ENCODE data around the gene OR10J1.
"Not testable (repeated sequence)": the region's sequence is repeated elsewhere in the genome, so short reads cannot be mapped to it uniquely, and the experiment has no call there.

OR10J1 gene, protein sequence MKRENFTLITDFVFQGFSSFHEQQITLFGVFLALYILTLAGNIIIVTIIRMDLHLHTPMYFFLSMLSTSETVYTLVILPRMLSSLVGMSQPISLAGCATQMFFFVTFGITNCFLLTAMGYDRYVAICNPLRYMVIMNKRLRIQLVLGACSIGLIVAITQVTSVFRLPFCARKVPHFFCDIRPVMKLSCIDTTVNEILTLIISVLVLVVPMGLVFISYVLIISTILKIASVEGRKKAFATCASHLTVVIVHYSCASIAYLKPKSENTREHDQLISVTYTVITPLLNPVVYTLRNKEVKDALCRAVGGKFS

GRCh38 chr1:159439422-159439821 is at the start of gene OR10J1:
OR10J1 (plus strand) TSS chr1:159439722; CDS start chr1:159439792, 70 bp downstream.
- no peak for DNase-seq (ENCODE audit: low read depth)

GRCh38 chr1:159406821-159407220 is 32.7 kb upstream of the OR10J1 start:
- no peak for DNase-seq (ENCODE audit: low read depth)

- DNase-seq (ENCODE audit: low read depth) = no peak
Observed at GRCh38 chr1:159408862-159409400, 30.6 kb upstream of the OR10J1 start.

DNA sequence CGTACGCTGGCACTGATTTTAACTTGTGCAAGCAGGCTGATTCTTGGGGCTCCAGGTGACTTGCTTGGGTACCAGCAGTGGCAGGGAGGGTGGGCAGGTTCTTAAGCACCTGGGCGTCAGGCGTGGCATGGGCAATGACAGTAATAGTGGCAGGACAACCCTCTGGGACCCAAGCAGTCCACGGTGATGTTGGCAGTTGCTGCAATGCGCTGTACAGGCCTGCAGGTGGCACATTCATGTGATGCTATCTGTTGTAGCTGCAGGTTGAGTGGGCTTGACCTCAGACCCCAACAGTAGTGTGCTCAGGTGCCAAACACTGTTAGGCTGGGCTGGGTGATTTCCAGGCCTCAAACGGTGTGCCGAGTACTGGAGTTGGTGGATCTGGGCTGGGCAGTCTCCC is 17.7 kb upstream of the OR10J1 start:
- DNase-seq (ENCODE audit: low read depth) = no peak

DNA sequence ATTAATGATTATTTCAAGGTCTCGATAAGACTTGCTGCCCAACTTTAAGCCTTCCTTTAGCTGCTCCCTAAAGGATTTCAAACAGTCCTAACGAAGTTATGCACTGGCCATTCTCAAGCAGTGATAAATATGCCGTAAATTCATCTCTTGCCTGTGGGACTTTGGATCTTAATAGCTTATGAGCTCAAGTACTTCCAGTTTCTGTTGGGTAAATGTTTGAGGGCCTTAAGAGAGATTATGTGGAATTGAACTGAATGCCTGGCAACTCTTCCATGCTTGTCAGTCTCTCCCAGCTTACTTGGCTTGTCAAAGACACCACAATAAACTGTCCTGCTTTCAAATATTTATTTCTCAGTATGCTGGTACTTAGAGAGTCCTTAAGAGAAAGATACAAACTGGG is 11.0 kb upstream of the OR10J1 start:
- DNase-seq (ENCODE audit: low read depth) = no peak

GRCh38 chr1:159429074-159429861 is 10.3 kb upstream of the OR10J1 start:
- no peak for DNase-seq (ENCODE audit: low read depth)

- DNase-seq (ENCODE audit: low read depth) = no peak
Observed at GRCh38 chr1:159430985-159431384, 8.5 kb upstream of the OR10J1 start.

GRCh38 chr1:159431904-159432303 is 7.6 kb upstream of the OR10J1 start, which contains the start of gene OR10J4:
OR10J4 (plus strand) TSS chr1:159432204.
- DNase-seq (ENCODE audit: low read depth) = no peak

- DNase-seq (ENCODE audit: low read depth) = no peak
Observed at GRCh38 chr1:159436469-159436868, 3.1 kb upstream of the OR10J1 start.

DNA sequence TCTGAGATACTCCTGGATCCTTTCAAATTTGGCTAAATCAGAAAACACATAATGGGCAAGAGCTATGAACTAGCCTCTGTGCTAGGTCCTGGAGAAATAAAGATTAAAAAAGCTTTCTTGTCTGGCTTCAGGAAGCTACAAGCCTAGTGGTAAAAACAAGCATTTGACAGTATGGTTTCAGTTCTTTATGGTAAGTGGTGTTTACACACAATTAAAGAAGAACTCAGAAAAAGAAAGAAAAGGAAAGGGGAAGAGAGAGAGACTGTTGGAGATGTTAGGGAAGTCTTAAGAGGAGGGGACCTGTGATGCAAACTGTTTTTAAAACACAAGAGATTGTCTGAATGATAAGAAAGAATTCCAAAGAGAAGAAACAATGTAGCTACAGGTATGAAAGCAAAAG is 1.8 kb downstream of the OR10J1 start:
- no peak for DNase-seq (ENCODE audit: low read depth)

DNA sequence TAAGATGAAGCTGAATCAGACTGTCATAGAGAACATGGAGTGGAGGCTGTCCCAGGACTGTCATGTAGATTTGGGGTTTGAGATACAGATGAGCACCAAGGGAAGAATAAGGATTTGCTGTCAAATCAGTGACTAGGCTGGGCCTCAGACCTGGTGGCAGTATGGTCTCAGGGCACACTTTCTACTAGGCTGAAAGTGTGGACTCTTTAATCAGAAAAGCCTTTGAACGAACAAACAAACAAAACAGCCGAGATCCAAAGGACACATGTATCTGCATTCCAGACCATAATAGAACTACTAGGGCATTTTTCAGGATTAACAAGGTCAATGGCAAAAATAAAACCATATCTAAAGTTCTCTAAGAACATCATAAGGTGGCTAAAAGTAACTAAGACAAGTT is 2.9 kb downstream of the OR10J1 start:
- no peak for DNase-seq (ENCODE audit: low read depth)

- no peak for DNase-seq (ENCODE audit: low read depth)
Observed at GRCh38 chr1:159443066-159443750, 3.7 kb downstream of the OR10J1 start.

DNA sequence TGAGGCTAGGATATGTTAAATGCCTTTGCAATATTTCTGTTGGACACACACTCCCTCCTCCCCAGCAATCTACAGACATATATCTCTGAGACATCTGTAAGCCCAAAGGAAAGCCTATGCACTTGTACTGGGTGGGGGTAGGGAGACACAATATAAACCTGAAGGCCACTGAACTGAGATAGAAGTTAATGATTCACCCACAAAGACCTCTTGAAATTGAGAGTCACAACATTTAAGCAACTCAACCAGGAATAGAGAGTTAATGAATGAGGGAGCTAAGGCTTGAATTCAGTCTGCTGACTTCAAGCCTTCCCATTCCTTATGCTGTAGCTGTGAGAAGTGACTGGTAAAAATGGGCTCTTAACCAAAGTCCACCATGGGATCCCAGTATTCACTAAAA is 5.0 kb downstream of the OR10J1 start:
- no peak for DNase-seq (ENCODE audit: low read depth)

- DNase-seq (ENCODE audit: low read depth) = no peak
Observed at GRCh38 chr1:159448181-159448580, 8.7 kb downstream of the OR10J1 start.

DNA sequence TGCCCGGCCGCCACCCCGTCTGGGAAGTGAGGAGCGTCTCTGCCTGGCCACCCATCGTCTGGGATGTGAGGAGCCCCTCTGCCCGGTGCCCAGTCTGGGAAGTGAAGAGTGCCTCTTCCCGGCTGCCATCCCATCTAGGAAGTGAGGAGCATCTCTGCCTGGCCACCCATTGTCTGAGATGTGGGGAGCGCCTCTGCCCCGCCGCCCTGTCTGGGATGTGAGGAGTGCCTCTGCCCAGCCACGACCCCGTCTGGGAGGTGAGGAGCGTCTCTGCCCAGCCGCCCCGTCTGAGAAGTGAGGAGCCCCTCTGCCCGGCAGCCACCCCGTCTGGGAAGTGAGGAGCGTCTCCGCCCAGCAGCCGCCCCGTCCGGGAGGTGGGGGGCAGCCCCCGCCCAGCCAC is 10.1 kb downstream of the OR10J1 start:
- not testable (repeated sequence) for DNase-seq (ENCODE audit: low read depth)

DNA sequence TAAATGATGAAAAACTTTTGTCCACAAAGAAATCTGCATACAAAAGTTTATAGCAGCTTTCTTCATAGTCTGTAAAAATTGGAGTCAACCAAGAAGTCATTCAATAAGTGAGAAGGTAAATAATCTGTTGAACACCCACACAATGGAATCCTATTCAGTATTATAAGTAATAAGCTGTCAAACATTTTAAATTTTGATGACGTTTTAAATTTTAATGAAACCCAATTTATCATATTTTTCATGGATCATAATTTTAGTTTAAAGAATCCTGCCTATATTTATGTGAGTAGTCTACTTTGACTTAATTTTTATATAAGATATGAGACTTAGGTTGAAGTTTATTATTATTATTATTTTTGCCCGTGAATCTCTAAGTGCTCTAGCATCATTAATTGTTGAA is 20.0 kb downstream of the OR10J1 start:
- DNase-seq (ENCODE audit: low read depth) = no peak

- no peak for DNase-seq (ENCODE audit: low read depth)
Observed at GRCh38 chr1:159465191-159465603, 25.7 kb downstream of the OR10J1 start.

DNA sequence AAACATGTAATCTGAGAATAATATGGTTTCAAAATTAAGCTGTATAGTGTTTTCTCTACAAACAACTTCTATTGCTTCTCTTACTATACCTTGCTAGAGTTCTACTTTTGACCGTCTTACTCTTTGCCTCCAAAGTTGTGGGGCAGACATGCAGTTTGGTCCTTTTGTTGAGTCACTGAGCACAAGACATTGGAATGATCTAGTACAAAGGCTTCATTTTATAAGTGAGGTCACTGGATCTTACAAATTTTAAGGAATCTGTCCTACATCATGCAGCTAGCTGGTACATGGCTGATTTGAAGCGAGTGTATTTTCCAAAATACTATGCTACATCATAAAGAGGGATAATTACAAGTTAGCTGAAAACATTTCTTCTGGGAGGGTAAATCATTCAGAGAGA is 28.8 kb downstream of the OR10J1 start:
- DNase-seq (ENCODE audit: low read depth) = no peak

- DNase-seq (ENCODE audit: low read depth) = no peak
Observed at GRCh38 chr1:159469921-159470533, 30.5 kb downstream of the OR10J1 start.

DNA sequence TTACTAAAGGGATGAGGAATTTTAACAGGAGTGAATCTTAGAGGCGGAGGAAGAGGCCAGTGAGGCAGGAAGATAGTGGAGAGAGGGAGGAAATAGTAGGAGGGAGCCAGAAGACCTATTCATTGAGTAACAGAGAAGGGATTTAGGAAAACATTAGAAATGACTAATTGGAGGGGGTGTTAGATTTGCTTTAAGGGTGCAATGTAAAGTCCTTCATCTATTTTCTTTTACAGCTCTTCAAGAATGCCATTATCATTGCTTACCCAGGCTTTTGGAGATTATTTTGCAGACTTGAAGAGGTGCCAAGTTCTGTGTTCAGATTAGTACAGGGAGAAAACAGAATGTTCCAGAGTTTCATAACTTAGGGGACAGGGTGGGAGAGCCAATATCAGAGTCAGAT is 33.8 kb downstream of the OR10J1 start:
- no peak for DNase-seq (ENCODE audit: low read depth)

- no peak for DNase-seq (ENCODE audit: low read depth)
Observed at GRCh38 chr1:159474926-159475325, 35.4 kb downstream of the OR10J1 start.

DNA sequence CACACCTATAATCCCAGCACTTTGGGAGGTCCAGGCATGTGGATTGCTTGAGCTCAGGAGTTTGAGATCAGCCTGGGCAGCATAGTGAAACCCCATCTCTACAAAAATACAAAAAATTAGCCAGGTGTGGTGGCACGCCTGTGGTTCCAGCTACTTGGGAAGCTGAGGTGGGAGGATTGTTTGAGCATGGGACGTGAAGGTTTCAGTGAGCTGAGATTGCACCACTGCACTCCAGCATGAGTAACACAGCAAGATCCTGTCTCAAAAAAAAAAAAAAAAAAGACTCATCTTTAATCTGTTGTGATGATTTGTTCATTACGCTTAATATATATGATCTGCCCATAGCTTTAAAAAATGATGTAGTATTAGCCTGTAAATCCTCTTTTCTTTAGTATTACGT is 44.0 kb downstream of the OR10J1 start:
- no peak for DNase-seq (ENCODE audit: low read depth)

Data from stimulated activated CD8-positive, alpha-beta memory T cell treated with anti-CD3 and anti-CD28 coated beads, Interleukin-15, amount 100 ng/mL, for 24 hours (primary cell).